Esophagus squamous epithelium (tissue), 5 donors: ENCODE results near the gene CIAO3. TPM values are rescaled to one million over a fixed set of nuclear protein-coding genes. Genes with fewer than 3 reads are reported as not detected.
"Not testable (repeated sequence)": the region's sequence is repeated elsewhere in the genome, so short reads cannot be mapped to it uniquely, and the experiment has no call there.

Source experiments
- DNase-seq: peaks from one replicate; lab custom pipeline; 2025; lab: John Stamatoyannopoulos, UW
- H3K27ac ChIP-seq, 4 donors: fragments of 200-600 bp; sonication (generic); one replicate each; pipeline ENCODE4 v1.5.1; 2016 to 2019; ENCODE audit warnings: mild to moderate bottlenecking in 1 of 4
- H3K27me3 ChIP-seq, 4 donors: fragments of 200-600 bp; sonication (generic); 1 replicate in 3 of 4; 2 replicates in 1 of 4; pipeline versions ENCODE4 v1.5.1 to v1.6.0; 2017 to 2021; ENCODE audit warnings: antibody characterized with exemption in 1 of 4
- H3K36me3 ChIP-seq, 3 donors: fragments of 200-600 bp; sonication (generic); one replicate each; pipeline ENCODE4 v1.5.1; 2016 to 2019
- H3K4me1 ChIP-seq, 3 donors: fragments of 200-600 bp; sonication (generic); one replicate each; pipeline ENCODE4 v1.5.1; 2017 to 2019
- H3K4me3 ChIP-seq, 4 donors: fragments of 200-600 bp; sonication (generic); 1 replicate in 3 of 4; 2 replicates in 1 of 4; pipeline ENCODE4 v1.5.1; 2016 to 2019; ENCODE audit warnings: mild to moderate bottlenecking in 2 of 4, moderate library complexity in 1 of 4
- H3K9me3 ChIP-seq, 3 donors: fragments of 200-600 bp; sonication (generic); one replicate each; pipeline ENCODE4 v1.5.1; 2016 to 2019
- POLR2A ChIP-seq, 4 donors: fragments of 450-650 bp; IDR thresholded peaks; one replicate each; pipeline ENCODE4 v1.6.1; 2017; ENCODE audit warnings: antibody characterized with exemption in 4 of 4, mild to moderate bottlenecking in 4 of 4, moderate library complexity in 3 of 4
- WGBS, 2 donors: methylation state at CpG; one replicate each; pipeline ENCODE4 v1.1.5; 2018; 5-methylcytosine and 5-hydroxymethylcytosine counted together
- intact Hi-C: fragments of 100-400 bp; cut with DNase I; formaldehyde crosslinking; loops from one replicate; pipeline ENCODE4 v1.15.0; 2022
- total RNA-seq, 4 donors: library from RNA; depleted of rRNA; stranded (reverse); fragments of >200 nt; gene quantifications; one replicate each; pipeline ENCODE4 v1.1.0, GENCODE V29; 2016
- TF ChIP-seq, protein P1 (sequence below), 6 experiments: fragments of 450-650 bp in 4 of 6; fragments of 200-600 bp in 2 of 6; sonication (generic) in 2 of 6; IDR thresholded peaks; one replicate each; pipeline ENCODE4 v1.5.1; 2016 to 2019; ENCODE audit warnings: antibody characterized with exemption in 6 of 6, mild to moderate bottlenecking in 4 of 6, moderate library complexity in 4 of 6
- donor health status: DM: yes; HTN: yes; CAD: no.

The CIAO3 gene
- total RNA-seq, 4 donors from 2014 or later: 29.7 to 34.5 (median 33.2) TPM

DNA sequence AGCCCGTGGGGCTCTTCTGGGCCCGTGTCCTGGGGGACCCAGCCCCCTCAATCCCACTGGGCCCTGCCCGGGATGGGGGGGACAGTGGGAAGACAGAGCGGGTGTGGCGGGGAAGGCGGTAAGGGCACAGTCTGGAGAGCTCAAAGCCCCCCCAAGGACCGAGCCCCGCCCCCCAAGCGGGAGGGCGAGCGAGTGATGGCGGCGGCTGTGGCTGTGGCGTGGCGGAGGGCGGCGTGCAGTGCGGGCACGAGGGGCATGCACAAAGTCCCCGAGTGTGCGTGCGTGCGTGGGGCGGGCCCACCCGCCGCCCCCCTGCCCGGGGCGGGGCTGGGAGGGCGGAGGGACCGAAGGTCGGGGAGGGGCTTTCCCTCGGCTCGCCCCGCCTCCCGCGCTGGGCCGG, 47.0 kb downstream of the CIAO3 start:
- Histone ChIP-seq H3K36me3 (no peaks in the 10 kb centered on the region), H3K4me1 (peaks cover 37 to 76% (median 52%) of the 10 kb centered on the region in 3 donors), H3K27ac (peak overlapping the region; percentile 28 to 90 (median 84)), H3K9me3 (no peaks in the 10 kb centered on the region), H3K4me3 (peak overlapping the region; percentile 37 to 66 (median 56)), H3K27me3 (peaks cover 0 to 72% (median 18%) of the 10 kb centered on the region in 4 donors)
- intact Hi-C loops: no loop called here
- DNase-seq: no peak
- TF ChIP-seq, protein P1, sequence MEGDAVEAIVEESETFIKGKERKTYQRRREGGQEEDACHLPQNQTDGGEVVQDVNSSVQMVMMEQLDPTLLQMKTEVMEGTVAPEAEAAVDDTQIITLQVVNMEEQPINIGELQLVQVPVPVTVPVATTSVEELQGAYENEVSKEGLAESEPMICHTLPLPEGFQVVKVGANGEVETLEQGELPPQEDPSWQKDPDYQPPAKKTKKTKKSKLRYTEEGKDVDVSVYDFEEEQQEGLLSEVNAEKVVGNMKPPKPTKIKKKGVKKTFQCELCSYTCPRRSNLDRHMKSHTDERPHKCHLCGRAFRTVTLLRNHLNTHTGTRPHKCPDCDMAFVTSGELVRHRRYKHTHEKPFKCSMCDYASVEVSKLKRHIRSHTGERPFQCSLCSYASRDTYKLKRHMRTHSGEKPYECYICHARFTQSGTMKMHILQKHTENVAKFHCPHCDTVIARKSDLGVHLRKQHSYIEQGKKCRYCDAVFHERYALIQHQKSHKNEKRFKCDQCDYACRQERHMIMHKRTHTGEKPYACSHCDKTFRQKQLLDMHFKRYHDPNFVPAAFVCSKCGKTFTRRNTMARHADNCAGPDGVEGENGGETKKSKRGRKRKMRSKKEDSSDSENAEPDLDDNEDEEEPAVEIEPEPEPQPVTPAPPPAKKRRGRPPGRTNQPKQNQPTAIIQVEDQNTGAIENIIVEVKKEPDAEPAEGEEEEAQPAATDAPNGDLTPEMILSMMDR (IDR thresholded peaks at IDR 0.05): no peak
- no peak for TF ChIP-seq POLR2A (IDR thresholded peaks at IDR 0.05)
- WGBS, 2 donors: no CpG with 5 or more reads among the region's 37 CpGs

DNA sequence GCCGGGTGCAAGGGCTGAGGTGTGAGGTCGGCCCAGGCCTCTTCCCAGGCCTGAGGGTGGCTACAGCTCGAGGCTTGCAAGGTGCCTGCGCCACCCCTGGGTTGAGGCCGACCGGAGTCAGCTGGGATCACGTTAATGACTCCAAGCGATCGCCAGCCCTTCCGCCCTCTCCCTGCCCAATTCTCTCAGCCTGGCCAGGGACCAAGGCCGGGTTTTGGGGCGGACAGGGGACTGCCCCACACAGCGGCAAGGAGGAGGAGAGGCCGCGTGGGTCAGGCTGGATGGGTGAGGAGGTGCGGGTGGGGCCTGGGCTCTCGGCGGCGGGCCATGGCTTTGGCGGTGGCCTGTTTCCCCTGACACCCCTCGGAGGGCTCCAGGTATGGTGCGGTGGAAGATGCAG, 47.4 kb downstream of the CIAO3 start:
- DNase-seq: no peak
- Histone ChIP-seq H3K9me3 (no peaks in the 10 kb centered on the region), H3K4me3 (peak overlapping the region in 2 of 4 donors; percentile 54 to 58), H3K27me3 (peaks cover 0 to 68% (median 18%) of the 10 kb centered on the region in 4 donors), H3K4me1 (peaks cover 40 to 80% (median 56%) of the 10 kb centered on the region in 3 donors), H3K27ac (peak overlapping the region; percentile 28 to 90 (median 84)), H3K36me3 (peaks cover 0 to under 1% (median 0%) of the 10 kb centered on the region in 3 donors)
- 60 to 63% methylated on average over 1 to 6 of the region's 22 CpGs for WGBS, 2 donors
- TF ChIP-seq POLR2A (IDR thresholded peaks at IDR 0.05): no peak
- TF ChIP-seq, protein P1 (IDR thresholded peaks at IDR 0.05): no peak
- intact Hi-C loops: no loop called here

DNA sequence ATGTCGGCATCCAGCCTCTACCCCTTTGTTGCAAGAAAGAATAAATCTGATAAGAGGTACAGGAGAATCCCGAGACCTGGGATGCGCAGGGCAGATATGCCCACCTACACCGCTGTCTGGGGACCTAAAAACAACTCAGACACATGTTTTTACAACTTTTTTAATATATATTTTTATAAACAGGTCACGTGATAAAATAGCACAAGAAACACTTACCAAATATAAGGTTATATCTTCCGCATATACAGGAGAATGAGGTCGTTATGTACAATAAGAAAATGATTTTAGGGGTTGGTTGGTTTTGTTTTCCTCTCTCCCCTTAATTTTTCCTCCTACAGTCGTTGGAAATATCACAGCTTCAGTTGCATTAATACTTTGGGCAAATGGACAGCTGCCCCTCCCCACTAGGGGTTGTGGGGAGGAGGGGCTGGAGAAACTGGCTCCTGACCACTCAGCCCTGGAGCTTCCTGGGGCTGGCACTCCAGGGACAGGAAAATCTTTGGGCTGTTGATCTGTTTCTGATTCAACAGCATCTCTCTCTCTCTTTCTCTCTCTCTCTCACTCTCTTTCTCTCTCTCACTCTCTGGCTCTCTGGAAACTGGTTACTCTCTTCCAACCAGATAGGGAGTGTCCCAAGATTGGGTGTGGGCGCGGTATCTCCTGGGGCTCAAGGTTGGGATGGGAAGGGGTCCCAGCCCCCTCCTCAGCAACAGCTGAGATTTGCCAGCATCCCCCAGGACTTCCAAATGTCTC, 48.3 kb downstream of the CIAO3 start:
- Histone ChIP-seq H3K27ac (peak overlapping the region; percentile 5 to 90 (median 84)), H3K36me3 (peaks cover 0 to 9% (median 0%) of the 10 kb centered on the region in 3 donors), H3K4me1 (peaks cover 40 to 87% (median 56%) of the 10 kb centered on the region in 3 donors), H3K9me3 (no peaks in the 10 kb centered on the region), H3K4me3 (no peak overlapping the region), H3K27me3 (peaks cover 0 to 60% (median 18%) of the 10 kb centered on the region in 4 donors)
- TF ChIP-seq POLR2A (IDR thresholded peaks at IDR 0.05): no peak
- TF ChIP-seq, protein P1 (IDR thresholded peaks at IDR 0.05): no peak
- intact Hi-C loops: no loop called here
- WGBS, 2 donors: 54% methylated on average over 8 to 10 of the region's 10 CpGs
- DNase-seq: no peak

DNA sequence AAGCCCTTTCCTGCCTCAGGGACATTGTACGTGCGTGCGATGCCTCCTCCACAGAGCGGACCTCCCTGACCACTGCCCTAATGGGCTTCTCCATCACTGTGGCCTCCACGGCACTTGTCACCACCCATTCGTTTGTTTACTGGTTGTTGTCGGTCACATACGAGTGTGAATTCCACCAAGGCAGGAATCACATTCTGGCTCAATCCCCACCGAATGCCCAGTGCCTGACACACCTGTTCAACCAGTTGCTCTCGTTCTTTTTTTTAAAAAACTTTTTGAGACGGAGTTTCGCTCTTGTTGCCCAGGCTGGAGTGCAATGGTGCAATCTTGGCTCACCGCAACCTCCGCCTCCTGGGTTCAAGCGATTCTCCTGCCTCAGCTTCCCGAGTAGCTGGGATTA, 49.6 kb downstream of the CIAO3 start:
- H3K9me3 ChIP-seq, DNase-seq, H3K4me3 ChIP-seq, intact Hi-C loops: not testable (repeated sequence)
- Histone ChIP-seq H3K4me1 (peaks cover 38 to 90% (median 54%) of the 10 kb centered on the region in 3 donors), H3K27ac (peak overlapping the region in 3 of 4 donors; percentile 81 to 90 (median 87)), H3K36me3 (peaks cover 4 to 22% (median 6%) of the 10 kb centered on the region in 3 donors), H3K27me3 (peaks cover 0 to 47% (median 18%) of the 10 kb centered on the region in 4 donors)
- 45 to 70% methylated on average over 16 of the region's 16 CpGs for WGBS, 2 donors

DNA sequence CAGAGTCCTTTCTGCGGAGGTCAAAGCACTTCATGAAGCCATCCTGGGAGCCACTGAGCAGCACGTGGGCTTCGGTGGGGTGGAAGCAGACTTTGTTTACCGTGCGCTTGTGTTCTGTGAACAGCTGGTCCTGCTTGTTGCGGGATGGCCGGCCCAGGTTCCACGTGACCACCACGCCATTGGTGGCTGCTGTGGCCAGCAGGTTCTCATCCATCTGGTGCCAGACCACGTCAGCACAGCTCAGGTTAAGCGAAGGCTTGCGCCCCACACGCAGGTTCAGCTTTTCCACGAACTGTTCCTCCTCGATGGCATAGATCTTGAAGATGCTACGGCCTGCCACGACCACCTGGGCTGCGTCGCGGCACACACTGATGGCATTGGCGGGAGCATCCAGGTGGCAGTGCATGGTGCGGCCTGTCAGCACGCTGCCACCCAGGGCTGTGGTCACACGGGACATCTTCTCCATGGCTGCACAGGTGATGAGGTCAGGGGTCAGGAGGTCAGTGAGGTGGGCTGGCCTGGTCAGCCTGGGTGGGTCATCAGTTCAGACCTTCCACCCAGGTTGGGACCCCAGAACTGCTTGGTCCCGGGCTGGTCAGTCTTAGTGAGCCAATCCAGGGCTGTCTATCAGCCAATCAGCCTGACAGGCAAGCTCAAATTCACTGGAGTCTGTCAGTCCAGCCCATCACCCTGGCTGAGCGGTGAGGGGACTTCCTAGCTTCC, 51.5 kb downstream of the CIAO3 start:
- DNase-seq: no peak
- intact Hi-C loops: no loop called here
- 74 to 80% methylated on average over 13 to 14 of the region's 26 CpGs for WGBS, 2 donors
- peaks cover 0 to 28% (median 6%) of the 10 kb centered on the region in 4 donors for H3K27me3 ChIP-seq
- H3K4me1 ChIP-seq: peaks cover 38 to 90% (median 49%) of the 10 kb centered on the region in 3 donors
- H3K27ac ChIP-seq: peak overlapping the region; percentile 81 to 90 (median 86)
- H3K36me3 ChIP-seq: peaks cover 4 to 32% (median 6%) of the 10 kb centered on the region in 3 donors
- peak overlapping the region; percentile 54 to 96 (median 72) for H3K4me3 ChIP-seq
- TF ChIP-seq POLR2A (IDR thresholded peaks at IDR 0.05): no peak
- TF ChIP-seq, protein P1 (IDR thresholded peaks at IDR 0.05): no peak
- H3K9me3 ChIP-seq: no peaks in the 10 kb centered on the region
